Raji (cell line): ENCODE results near the gene CAMTA1.

ENCODE experiments used
- POLR2A ChIP-seq: IDR thresholded peaks from 2 replicates; pipeline ENCODE4 v1.6.1; 2011; ENCODE audit warnings: low read depth, low read length, control low read depth; ENCODE audit not compliant: insufficient read depth

CAMTA1 gene

DNA sequence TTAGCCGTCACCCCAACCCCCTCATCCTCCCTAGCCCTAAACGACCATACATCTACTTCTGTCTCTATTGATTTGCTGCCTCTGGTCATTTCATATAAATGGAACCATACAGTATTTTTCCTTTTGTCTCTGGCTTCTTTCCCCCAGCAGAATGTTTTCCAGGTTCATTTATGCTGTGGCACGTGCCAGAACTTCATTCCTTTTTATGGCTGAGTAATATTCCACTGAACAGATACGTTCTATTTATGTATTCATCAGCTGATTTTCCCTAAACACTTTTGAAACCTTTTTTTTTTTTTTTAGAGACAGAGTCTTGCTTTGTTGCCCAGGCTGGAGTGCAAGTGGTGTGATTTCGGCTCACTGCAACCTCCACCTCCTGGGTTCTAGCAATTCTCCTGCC lies 181.1 kb downstream of the CAMTA1 start:
- no peak for TF ChIP-seq POLR2A

DNA sequence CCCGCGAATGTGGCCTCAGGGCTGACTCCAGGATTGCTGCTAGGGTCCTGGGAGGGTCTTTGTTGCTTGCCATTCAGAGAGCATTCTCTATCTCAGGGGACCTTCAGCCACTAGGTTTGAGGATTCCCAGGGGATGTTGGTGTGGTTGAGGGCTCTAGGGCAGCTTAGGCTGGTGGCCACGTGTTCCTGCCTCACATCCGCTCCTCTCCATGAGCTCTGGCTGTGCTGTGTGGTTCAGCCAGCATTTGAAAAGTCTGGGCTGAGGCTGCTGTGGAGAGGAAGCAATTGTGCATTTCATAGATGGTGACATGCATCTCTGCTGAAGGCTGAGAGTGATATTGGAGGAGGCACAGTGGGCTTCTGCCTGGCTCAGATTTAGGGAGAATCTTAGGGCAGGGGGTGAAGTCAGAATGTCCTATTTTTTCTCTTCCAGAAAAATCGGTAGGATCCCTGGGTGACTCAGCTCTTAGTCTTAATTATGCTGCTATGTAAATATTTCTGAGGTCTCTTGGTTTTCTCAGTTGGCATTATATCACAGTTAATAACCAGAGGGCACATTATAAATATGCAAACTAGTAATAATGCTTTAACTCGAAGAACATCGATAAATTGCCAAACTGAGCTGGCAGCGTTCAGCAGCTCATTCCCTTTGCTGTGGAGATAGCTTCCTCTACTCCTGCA lies 182.3 kb downstream of the CAMTA1 start:
- TF ChIP-seq POLR2A, result no peak

DNA sequence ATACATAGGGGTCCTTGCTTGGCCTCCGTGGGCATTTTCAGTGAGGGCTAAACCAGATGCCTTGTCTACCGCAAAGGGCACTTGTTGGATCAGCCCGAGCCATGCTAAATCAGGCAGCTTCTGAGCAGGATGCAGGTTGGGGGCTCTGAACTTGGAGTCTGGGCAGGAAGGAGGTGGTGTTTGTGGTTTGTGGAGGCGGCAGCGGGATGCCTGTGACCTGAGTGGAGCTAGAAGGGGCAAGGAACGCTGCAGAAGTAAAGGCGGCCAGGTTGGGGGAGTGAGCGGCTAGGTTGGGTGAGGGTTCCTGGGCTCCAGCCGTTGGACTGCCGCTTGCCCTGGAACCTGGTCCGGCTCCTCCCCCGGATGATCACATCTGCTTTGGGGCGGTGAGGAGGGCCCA lies 183.9 kb downstream of the CAMTA1 start:
- TF ChIP-seq POLR2A, result no peak

DNA sequence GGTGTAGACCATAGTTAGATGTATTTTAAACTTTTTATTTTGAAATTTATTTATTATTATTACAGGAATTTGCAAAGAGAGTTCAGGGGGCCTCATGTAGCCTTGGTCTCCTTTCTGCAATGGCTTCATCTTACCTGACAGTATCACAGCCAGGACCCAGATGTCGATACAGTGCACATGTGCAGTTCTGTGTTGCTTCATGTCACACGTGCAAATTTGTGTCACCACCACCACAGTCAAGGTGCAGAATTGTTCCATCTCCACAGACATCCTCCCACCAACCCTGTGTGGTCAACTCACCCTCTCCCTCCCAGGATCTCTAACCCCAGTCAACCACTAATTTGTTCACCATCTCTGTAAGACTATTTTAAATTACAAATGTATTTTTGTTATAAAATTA lies 184.5 kb downstream of the CAMTA1 start:
- TF ChIP-seq POLR2A, result no peak

DNA sequence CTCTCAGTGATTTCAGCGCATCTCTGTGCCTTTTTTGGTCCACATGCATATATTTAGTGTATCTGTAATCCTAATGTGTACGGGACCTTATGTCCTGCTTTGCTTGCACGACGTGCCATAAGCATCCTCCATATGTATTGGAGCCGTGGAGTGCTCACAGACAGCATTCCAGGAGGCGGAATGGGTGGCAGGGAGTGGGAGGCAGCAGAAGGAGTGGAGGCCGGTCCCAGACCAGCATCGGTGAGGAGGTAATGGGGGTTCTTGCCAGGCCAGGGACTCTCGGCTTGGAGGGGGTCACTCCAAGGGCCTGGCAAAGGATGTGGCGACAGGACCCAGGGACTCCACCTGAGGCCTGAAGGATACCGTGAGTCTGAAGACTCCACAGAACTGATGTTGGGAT lies 185.0 kb downstream of the CAMTA1 start:
- TF ChIP-seq POLR2A, result no peak

DNA sequence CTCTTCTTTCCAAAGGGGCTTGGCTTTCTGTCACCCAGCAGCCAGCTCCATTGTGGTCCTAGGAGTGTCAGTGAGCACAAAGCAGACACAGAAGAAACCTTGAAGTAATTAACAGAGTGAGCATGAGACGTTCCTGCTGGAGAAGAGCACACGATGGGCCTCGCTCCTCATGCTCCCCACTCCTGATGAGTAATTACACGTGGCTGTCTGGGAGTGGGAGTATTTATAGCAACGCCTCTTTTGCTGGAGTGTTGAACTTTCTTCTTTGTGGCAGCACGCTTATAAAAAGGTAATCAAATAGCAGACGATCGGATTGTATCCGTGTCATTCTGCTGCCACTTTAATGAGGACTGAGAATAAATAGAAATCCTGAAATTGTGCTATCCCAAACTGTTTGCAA lies 185.8 kb downstream of the CAMTA1 start:
- TF ChIP-seq POLR2A, result no peak

DNA sequence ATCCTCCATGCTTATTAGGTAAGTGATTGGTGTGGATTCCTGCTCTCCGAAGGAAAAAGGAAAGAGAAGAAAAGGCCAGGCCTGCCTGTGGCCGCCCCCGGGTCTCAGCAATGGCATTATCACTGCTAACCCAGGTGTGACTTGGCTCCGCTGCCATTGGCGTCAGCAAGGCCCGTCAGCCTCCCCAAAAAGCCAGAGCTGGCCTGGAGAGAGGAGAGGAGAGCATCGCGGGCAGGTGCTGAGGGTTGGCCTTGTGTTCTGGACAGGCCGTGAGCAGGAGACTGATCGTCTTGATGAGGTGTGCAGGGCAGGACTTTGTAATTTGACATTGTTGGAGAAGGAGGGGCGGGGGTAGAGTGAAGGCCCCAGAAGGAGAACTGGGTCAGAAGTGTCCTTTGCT lies 186.4 kb downstream of the CAMTA1 start:
- no peak for TF ChIP-seq POLR2A

DNA sequence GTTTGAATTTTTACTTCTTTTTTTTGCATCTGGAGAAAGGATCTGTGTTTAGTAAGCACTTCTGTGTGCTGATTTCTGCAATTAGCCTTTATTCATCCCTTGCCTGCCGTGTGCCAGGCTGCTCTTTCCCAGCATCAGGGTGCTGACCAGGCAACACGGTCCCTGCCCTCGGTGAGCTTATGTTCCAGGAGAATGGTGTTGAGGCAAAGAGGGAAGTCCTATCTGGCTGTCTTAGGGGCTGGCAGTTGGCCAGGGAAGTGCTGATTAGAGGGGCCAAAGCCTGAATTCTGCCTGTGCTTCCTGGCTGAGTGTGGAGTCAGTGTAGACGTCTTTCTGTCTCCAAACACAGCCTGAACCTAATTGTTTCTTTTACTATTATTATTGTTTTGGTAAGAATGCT lies 187.1 kb downstream of the CAMTA1 start:
- TF ChIP-seq POLR2A, result no peak

DNA sequence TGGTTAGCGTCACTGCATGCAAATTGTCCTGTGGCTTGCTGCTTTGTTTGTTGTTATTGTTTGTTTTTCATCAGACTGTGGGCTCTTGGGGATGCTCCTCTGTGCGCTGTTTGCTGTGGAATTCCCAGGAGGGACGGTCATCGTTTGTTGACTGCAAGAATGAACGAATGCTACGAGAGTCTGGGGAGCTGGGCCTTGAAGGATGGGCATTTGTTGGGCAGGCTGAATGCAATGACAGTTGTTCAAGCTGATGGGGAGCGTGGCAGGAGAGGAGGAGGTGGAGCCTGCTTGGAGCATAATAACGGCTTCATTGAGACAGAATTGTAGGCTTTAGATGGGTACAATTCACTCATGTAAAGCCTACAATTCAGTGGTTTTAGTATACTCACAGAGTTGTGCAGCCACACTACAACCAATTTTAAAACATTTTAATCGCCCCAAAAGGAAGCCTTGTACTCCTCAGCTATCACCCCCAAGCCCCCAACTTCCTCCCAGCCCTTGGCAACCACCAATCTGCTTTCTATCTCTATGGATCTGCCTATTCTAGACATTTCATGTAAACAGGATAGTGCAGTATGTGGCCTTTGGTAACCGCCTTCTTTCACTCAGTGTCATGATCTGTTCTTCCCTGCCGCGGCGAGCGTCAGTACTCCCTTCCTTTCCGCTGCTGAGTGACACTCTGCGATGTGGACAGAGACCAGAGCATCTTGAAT lies 190.2 kb downstream of the CAMTA1 start:
- no peak for TF ChIP-seq POLR2A

DNA sequence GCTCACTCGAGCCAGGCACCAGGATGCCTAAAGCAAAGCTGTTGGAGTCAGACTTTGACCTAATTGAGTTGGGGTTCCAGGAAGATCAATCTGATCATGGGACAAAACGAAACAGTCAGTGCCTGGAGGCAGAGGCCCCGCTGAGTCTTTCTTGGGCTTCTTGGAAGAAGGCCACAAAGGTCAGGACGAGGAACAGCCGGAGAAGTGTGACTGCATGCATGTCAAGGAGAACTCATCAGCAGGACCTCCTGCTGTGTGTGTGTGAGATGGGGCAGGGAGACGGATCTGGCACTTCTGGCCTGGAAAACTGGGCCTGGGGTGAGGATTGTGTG lies 190.8 kb downstream of the CAMTA1 start:
- TF ChIP-seq POLR2A, result no peak

DNA sequence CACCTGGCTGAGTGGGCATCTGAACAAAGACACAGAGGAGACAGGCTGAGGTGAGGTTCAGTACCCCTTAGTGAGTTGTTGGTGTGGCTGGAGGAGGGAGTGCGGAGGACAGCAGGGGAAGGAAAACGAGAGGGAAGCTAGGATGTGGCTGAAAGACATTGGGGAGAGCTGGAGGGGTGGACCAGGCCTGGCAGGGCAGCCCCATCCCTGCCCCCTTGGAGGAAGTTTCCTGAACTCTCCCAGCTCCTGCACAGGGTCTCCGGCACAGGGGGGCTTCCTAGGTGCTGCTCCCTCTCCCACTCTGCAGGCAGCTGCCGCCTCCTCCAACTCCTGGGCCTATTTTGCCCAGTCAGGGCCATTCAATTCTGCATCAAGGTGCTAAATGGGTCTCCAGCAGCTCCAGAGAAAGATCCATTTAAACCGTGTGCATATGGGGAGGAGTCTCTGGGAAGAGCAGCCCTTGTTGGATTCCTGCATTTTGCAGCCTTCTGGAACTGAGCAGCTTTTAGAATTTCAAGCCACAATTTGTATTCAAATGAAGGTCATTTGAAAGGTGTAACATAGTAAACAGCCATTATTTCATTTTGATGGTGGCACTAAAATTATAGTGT lies 193.9 kb downstream of the CAMTA1 start:
- no peak for TF ChIP-seq POLR2A

DNA sequence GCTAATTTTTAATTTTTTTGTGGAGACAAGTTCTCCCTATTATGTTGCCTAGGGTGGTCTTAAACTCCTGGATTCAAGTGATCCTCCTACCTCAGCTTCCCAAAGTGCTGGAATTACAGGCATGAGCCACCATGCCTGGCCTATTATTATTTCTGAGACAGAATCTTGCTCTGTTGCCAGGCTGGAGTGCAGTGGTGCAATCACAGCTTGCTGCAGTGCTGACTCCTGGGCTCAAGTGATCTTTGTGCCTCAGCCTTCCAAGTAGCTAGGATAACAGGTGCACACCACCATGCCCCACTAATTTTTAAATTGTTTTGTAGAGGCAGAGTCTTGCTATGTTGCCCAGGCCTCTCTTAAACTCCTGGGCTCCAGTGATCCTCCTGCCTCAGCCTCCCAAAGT lies 196.3 kb downstream of the CAMTA1 start:
- no peak for TF ChIP-seq POLR2A

DNA sequence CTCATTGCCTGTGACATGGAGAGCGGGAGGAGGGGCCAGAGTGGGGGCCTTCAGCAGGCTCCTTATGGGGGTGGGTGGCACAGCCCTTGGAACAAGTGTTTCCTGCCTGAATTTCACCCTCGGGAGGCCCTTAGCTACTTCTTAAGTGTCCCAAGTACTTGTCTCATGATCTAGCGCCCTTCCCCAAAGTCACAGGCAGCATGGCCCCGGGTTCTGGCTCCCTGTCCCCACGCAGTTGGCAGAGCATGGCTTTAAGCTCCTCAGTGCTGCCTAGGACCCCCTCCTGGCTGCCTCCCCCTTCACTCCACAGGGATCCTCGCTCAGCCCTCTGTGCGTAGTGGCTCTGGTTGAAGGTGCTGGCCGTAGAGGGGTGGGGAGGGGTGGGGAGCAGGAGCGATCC lies 197.2 kb downstream of the CAMTA1 start:
- no peak for TF ChIP-seq POLR2A

DNA sequence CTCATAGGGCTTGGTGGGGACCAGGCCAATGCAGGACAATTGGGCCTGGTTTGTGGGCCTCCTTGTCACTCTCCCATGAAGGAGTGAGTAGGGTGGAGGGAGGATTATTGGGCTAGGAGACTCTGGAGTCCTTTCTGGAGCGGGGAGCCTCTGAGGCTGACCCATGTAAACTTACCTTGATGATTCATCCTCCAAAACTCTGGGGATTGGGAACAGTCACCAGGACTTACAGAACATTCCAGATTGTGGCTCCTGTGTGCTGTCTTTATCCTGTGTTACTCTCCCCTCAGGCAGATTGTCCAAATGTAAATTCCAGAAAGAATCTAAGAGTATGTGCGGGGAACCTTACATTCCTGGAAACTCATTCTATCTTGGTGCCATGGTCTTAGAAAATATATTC lies 197.6 kb downstream of the CAMTA1 start:
- TF ChIP-seq POLR2A, result no peak

DNA sequence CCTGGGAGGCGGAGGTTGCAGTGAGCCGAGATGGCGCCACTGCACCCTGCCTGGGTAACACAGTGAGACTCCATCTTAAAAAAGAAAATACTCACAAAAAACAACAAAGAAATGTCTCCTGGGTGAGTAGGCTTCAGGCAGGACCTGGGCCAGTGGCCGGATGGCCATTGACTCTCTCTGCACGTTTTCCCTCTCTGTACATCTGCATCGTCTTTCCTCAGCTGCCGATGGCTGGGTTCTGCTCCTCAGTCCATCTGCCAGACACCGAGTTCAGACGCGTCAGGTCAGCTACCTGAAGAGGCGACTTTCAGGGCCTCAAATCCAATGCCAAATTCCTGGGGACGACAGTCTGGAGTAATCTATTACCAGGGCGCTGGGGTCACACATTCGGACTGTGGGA lies 199.3 kb downstream of the CAMTA1 start:
- no peak for TF ChIP-seq POLR2A

DNA sequence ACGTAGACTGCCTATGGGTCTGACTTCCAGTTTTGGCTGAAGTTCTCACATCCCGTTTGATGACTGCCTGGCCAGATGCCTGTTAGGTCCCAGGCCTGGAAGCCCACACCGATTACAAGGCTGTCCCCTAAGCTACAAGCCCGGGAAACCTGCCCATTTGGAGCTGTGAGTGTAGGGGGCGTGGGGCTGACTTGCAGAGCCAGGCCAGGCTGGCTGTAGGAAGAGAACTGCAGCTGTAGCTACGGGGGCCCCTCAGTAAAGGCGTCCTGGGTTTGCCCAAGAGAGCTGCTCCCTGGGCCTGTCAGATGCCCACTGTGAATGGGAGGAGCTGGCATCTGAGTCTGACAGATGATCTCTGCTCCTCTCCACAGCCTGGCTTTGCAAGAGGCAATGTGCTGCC lies 199.7 kb downstream of the CAMTA1 start:
- no peak for TF ChIP-seq POLR2A
